HG03565 (cell line): ENCODE results near the gene USP32.
"Not testable (repeated sequence)": the region's sequence is repeated elsewhere in the genome, so short reads cannot be mapped to it uniquely, and the experiment has no call there.

Experiments
- ATAC-seq: cut with Tn5 transposase; IDR thresholded peaks from one replicate; pipeline ENCODE4 v1.9.1; 2021; ENCODE audit warnings: mild to moderate bottlenecking, moderate library complexity; ENCODE audit not compliant: unreplicated experiment

USP32 gene

DNA sequence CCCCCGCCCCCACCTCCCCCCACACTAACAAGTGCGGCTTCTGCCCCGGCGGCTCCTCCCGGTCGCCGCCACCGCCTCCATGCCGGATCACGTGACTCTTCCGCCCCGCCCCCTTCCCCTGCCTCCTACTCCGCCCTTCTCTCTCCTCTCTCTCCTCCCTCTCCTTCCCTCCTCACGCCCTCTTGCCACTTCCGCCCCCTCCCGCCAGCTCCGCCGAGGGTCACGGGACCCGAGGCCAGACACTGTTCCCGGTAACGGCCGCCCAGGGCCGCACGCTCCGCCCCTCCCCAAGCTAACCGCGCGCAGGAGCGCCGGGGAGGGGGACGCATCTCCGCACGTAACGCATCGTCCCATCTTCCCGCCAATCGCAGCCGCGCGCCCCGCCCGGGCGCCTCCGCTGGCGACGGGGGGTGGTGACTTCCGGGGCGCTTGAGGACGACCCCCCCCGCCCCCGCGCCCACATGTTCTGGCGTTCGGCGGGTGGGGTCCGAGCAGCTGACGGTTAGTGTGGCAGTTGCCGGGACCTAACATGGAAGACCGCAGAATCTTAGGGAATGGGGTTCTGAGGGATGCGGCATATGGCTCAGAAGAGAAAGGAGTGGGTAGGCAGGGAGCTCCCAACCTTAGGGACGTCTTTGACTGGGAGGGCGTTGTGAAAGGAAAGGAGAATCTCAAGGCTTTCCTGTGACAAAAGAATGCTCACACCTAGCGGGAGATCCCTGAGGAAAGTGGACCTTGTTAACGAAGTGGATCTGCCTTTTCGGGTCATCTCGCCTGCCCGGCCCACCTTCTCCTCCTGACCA lies at the start of gene USP32:
USP32 (minus strand) TSS at position 92 of the 803 bp plus-strand sequence. CDS start 194 bp downstream, outside the sequence.
- peak; percentile 86 for ATAC-seq

GRCh38 chr17:60439501-60439900 lies 47.6 kb upstream of the USP32 start:
- no peak for ATAC-seq

GRCh38 chr17:60436676-60437075 lies 44.7 kb upstream of the USP32 start:
- no peak for ATAC-seq

- no peak for ATAC-seq
Measured at GRCh38 chr17:60435244-60436167, 43.6 kb upstream of the USP32 start.

GRCh38 chr17:60433021-60433997 lies 41.4 kb upstream of the USP32 start:
- not testable (repeated sequence) for ATAC-seq

DNA sequence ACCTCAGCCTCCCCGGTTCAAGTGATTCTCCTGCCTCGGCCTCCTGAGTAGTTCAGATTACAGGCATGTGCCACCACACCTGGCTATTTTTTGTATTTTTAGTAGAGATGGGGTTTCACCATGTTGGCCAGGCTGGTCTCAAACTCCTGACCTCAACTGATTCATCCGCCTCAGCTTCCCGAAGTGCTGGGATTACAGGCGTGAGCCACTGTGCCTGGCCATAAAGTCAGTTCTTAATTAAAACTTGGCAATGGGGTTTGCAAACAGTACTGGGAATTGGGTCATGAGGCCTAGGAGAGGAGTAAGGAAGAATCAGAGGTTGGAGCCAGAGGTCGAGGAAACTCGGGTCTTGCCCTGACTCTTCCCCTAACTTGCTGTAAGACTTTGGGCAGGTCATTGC lies 38.6 kb upstream of the USP32 start:
- not testable (repeated sequence) for ATAC-seq

DNA sequence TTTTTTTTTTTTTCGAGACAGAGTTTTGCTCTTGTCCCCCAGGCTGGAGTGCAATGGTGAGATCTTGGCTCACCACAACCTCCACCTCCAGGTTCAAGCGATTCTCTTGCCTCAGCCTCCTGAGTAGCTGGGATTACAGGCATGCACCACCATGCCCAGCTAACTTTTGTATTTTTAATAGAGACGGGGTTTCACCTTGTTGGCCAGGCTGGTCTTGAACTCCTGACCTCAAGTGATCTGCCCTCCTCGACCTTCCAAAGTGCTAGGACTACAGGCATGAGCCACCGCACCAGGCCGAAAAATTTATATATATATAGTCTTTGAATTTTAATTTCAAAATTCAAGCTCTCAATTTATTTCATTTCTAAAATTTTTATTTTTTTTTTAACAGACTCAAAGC lies 36.6 kb upstream of the USP32 start:
- not testable (repeated sequence) for ATAC-seq

DNA sequence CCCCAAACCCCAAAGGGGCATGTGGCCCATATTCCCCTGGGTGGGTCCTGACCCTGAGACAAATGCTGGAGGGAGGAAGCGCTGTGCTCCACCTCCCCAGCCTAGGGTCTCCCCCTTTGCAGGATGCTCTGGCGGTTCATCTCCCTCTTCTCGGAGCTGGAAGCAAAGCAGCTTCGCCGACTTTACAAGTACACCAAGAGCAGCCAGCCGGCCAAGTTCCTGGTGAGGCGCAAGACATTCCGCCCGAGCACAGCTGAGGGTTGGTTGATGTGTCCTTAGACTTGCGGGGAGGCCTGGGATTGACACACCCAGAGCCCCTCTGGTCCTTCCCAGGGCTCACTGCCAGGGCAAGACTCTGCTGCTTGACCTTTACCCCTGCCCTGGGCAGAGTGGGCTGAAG lies 34.7 kb upstream of the USP32 start:
- ATAC-seq: no peak

DNA sequence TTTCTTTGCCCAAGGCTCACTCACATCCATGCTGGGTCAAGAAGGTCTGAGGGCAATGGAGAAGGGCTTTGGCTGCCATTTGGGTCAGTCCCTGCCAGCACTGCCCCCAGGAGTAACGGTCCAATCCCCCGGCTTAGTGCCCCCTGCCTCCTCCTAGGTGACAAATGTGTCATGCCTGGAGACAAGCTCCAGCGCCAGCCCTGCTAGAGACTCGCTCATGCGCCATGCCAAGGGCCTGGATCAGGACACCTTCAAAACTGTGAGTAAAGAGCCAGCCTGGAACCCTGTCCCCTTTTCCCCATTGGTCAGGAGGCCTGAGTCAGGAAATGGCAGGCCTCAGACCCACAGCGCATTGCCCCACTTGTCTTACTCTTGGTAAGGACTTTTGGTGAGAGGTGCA lies 33.7 kb upstream of the USP32 start:
- ATAC-seq: no peak

DNA sequence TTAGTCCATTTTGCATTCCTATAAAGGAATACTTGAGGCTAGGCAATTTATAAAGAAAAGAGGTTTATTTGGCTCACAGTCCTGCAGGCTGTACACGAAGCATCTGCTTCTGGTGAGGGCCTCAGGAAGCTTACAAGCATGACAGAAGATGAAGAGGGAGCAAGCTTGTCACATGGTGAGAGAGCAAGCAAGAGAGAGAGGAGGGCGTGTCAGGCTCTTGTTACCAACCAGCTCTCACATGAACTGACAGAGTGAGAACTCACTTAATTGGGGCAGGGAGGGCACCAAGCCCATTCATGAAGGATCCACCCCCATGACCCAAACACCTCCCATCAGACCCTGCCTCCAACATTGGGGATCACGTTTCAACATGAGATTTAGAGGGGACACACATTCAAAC lies 31.9 kb upstream of the USP32 start:
- no peak for ATAC-seq

GRCh38 chr17:60422162-60422665 lies 30.3 kb upstream of the USP32 start, which contains the start of gene CHCT1:
CHCT1 (plus strand) TSS chr17:60422489; CDS start chr17:60422593, 104 bp downstream.
- no peak for ATAC-seq

DNA sequence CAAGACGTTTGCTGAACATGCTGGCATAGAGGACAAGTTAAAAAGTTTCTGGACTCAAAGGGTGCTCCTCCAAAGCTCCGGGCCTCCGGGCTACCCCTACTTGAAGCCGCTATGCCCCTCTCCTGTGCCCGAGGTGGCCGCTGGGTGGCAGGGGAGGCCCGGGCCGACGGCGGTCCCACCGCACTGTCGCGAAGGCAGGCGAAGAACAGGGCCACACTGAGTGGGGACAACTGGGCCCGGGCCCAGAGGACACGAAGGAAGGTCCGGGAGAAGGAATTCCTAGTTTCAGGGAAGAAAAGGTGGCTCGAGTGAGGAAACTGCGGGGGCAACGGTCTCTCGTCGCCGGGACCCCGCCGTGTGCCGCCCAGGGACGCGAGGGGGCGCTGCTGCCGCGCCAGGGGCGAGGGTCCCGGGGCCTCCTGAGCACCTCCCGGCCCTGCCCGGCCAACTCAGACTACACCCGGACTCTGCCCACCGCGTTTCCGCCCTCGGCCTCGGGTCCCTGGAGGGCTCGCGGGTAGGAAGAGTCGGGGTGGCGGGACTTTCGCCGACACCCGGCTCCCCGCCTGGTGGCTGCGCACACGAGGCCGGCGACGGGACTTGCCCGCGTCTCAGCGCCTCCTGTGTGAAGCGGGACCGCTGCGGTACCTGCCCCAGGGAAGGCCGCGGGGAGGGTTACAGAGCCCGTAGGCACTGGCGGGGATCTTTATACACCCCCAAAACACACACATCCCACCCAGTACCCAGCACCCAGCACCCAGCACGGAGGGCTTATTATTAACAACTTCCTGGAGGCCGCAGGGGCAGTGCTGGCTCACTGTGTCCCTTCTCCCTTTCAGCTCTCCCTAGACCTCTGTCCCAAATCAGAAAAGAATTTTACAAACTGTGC lies 29.6 kb upstream of the USP32 start:
- peak; percentile 77 for ATAC-seq

DNA sequence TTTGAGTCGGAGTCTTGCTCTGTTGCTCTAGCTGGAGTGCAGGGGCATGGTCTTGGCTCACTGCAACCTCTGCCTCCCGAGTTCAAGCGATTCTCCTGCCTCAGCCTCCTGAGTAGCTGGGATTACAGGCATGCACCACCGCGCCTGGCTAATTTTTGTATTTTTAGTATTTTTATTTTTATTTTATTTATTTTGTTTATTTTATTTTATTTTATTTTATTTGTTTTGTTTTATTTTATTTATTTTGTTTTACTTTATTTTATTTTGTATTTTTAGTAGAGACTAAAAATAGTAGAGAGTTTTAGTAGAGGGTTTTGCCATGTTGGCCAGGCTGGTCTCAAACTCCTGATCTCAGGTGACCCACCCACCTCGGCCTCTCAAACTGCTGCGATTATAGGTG lies 27.9 kb upstream of the USP32 start:
- ATAC-seq: not testable (repeated sequence)

- ATAC-seq: not testable (repeated sequence)
Measured at GRCh38 chr17:60419003-60419402, 27.1 kb upstream of the USP32 start.

GRCh38 chr17:60416368-60416925 lies 24.5 kb upstream of the USP32 start:
- ATAC-seq: no peak

- ATAC-seq: no peak
Measured at GRCh38 chr17:60415146-60415545, 23.2 kb upstream of the USP32 start.

- no peak for ATAC-seq
Measured at GRCh38 chr17:60412701-60413100, 20.8 kb upstream of the USP32 start.

DNA sequence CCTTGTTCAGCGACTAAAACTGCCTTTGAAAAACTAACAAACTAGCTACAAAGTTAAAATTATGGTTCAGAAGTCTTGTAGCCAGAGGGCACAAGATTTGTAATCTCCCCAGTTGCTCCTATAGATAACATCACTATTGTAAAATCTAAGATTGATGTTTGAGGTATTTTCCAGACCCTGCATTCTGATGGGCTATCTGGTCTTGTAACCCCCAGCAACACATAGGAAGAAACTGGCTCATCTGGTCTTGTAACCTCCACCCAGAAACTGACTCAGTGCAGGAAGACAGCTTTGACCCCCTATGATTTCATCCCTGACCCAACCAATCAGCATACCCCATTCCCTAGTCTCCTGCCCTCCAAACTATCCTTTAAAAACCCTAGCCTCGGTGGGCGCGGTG lies 18.1 kb upstream of the USP32 start:
- no peak for ATAC-seq

DNA sequence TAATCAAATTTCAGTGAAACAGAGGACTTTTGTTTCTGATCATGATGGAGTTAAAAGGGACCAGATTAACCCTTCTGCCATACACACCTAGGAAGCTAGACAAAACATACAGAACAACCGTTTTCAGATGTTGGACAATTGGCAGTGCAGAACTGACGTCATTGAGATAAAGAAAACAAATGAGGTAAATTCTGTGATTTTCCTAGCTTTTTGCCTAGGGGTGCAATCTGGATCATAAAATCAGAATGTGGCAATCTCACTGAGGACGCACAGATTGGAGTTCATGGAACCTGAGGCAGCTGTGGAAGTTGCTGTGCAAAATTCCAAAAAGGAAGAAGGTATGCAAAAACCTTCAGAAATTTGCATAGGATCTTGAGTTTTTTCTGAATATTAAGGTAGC lies 15.0 kb upstream of the USP32 start:
- no peak for ATAC-seq
